ENCODE measurements around the gene RNF126.

- TF ChIP-seq REST (IDR thresholded peaks at IDR 0.05; ENCODE audit: borderline replicate concordance), result no peak
- TF ChIP-seq EZH2 (IDR thresholded peaks at IDR 0.05; ENCODE audit: borderline replicate concordance, insufficient read depth, low read length, poor library complexity, severe bottlenecking), result no peak
- TF ChIP-seq CTCF (IDR thresholded peaks at IDR 0.05; ENCODE audit: poor library complexity, severe bottlenecking), result no peak
- TF ChIP-seq RAD21 (conservative IDR thresholded peaks at IDR 0.05), result no peak
- TF ChIP-seq POLR2AphosphoS5 (IDR thresholded peaks at IDR 0.05), result no peak
- TF ChIP-seq EP300 (conservative IDR thresholded peaks at IDR 0.05; ENCODE audit: poor library complexity, severe bottlenecking), result no peak
- no peak for TF ChIP-seq SMC3 (conservative IDR thresholded peaks at IDR 0.05; ENCODE audit: poor library complexity)
- no peak for TF ChIP-seq MXI1 (conservative IDR thresholded peaks at IDR 0.05; ENCODE audit: poor library complexity, severe bottlenecking)
- no peak for TF ChIP-seq TAF1 (IDR thresholded peaks at IDR 0.05; ENCODE audit: low read depth)
These were observed 37.8 kb downstream of the RNF126 start for GRCh38 chr19:625257-625656.

All from neural cell (in vitro differentiated cells).